A549 (cell line): ENCODE data around the gene XPNPEP1. TPM values are rescaled to one million over a fixed set of nuclear protein-coding genes. Genes with fewer than 3 reads are reported as not detected.

ENCODE experiments used
- ATAC-seq, 2 experiments: fragments of 200-7000 bp in 1 of 2; fragments of >200 bp in 1 of 2; cut with Nextera tagmentation in 1 of 2; cut with Tn5 transposase in 1 of 2; 3 replicates each; pipeline versions ENCODE4 v1.8.0 to v1.9.1; 2018 to 2020; ENCODE audit warnings: mild to moderate bottlenecking in 1 of 2, moderate library complexity in 1 of 2
- CTCF ChIA-PET: fragments of 300-600 bp; sonication (Branson Sonifier 250); formaldehyde crosslinking; extraction: SDS; loops from one replicate; lab custom pipeline; 2021; ENCODE audit warnings: antibody characterized with exemption, inconsistent platforms; lab: Yijun Ruan, JAX
- POLR2A ChIA-PET: fragments of 350-600 bp; formaldehyde crosslinking; extraction: SDS; loops from one replicate; lab custom pipeline; 2021; ENCODE audit warnings: antibody characterized with exemption, inconsistent platforms; lab: Yijun Ruan, JAX
- DNase-seq, 2 experiments: peaks; one replicate each; pipeline versions ENCODE4 v3.0.0 to v3.0.0-alpha.2; 2011 to 2016; ENCODE audit warnings: low read depth in 1 of 2, low spot score in 1 of 2
- FAIRE-seq: peaks from 2 replicates; lab custom pipeline; 2011; peaks lifted over from hg19 to GRCh38; lab: Jason Lieb, UNC
- H3K27ac ChIP-seq, 2 experiments: fragments of >200 bp; sonication (Bioruptor Twin); formaldehyde crosslinking; 3 replicates each; pipeline ENCODE4 v1.5.1; 2016 to 2017
- H3K4me1 ChIP-seq: fragments of >200 bp; sonication (Bioruptor Twin); formaldehyde crosslinking; 3 replicates; pipeline ENCODE4 v1.6.1; 2016
- H3K4me2 ChIP-seq: fragments of >200 bp; sonication (Bioruptor Twin); formaldehyde crosslinking; 3 replicates; pipeline ENCODE4 v1.6.1; 2016
- H3K4me3 ChIP-seq: fragments of >200 bp; sonication (Bioruptor Twin); formaldehyde crosslinking; 3 replicates; pipeline ENCODE4 v1.5.1; 2016
- H3K9me3 ChIP-seq: fragments of >200 bp; sonication (Bioruptor Twin); formaldehyde crosslinking; 3 replicates; pipeline ENCODE4 v1.6.1; 2016
- CBX8 ChIP-seq: fragments of 200-600 bp; sonication (generic); IDR thresholded peaks from 2 replicates; pipeline ENCODE4 v1.6.1; 2016
- CHD2 ChIP-seq: fragments of 150-350 bp; IDR thresholded peaks from 2 replicates; pipeline ENCODE4 v1.6.1; 2014; ENCODE audit warnings: low read length; ENCODE audit not compliant: partially characterized antibody
- EHMT2 ChIP-seq: fragments of 200-600 bp; sonication (generic); IDR thresholded peaks from 2 replicates; pipeline ENCODE4 v1.6.1; 2016; ENCODE audit warnings: antibody characterized with exemption, low read depth, mild to moderate bottlenecking, moderate library complexity
- FOSL2 ChIP-seq, 2 experiments: fragments of 450-650 bp in 1 of 2; fragments of >200 bp in 1 of 2; sonication (Bioruptor Twin) in 1 of 2; formaldehyde crosslinking; IDR thresholded peaks; 2 replicates each; pipeline versions ENCODE4 v1.5.0 to v1.6.1; 2016 to 2020; ENCODE audit warnings: mild to moderate bottlenecking in 1 of 2, moderate library complexity in 1 of 2
- FOXS1 ChIP-seq: fragments of 250-450 bp; sonication (Bioruptor Pico); IDR thresholded peaks from 2 replicates; pipeline ENCODE4 v1.5.0; 2020; ENCODE audit warnings: mild to moderate bottlenecking, moderate library complexity
- KDM1A ChIP-seq: fragments of 200-600 bp; sonication (generic); IDR thresholded peaks from 2 replicates; pipeline ENCODE4 v1.6.1; 2016; ENCODE audit warnings: low read depth, mild to moderate bottlenecking
- NR3C1 ChIP-seq: fragments of >200 bp; sonication (Bioruptor Twin); formaldehyde crosslinking; IDR thresholded peaks from 3 replicates; pipeline ENCODE4 v1.6.1; 2017
- PHF8 ChIP-seq: fragments of 200-600 bp; sonication (generic); IDR thresholded peaks from 2 replicates; pipeline ENCODE4 v1.6.1; 2016; ENCODE audit warnings: low read depth, mild to moderate bottlenecking, antibody characterized with exemption, moderate library complexity, borderline replicate concordance
- POLR2A ChIP-seq: IDR thresholded peaks from 2 replicates; pipeline ENCODE4 v1.6.1; 2012; ENCODE audit warnings: mild to moderate bottlenecking, low read length
- RAD21 ChIP-seq, 2 experiments: fragments of >200 bp in 1 of 2; sonication (Bioruptor Twin) in 1 of 2; formaldehyde crosslinking in 1 of 2; IDR thresholded peaks in 1 of 2; conservative IDR thresholded peaks in 1 of 2; 2 replicates in 1 of 2; 3 replicates in 1 of 2; pipeline ENCODE4 v1.6.1; 2012 to 2018; ENCODE audit warnings: inconsistent platforms in 1 of 2
- RFX5 ChIP-seq: fragments of 450-650 bp; IDR thresholded peaks from 2 replicates; pipeline ENCODE4 v1.7.1; 2014; ENCODE audit warnings: antibody characterized with exemption, mild to moderate bottlenecking, moderate library complexity
- TP53 ChIP-seq: fragments of 250-450 bp; sonication (Bioruptor Pico); IDR thresholded peaks from 2 replicates; pipeline ENCODE4 v1.5.0; 2021; ENCODE audit warnings: mild to moderate bottlenecking, moderate library complexity
- ZC3H11A ChIP-seq: fragments of 450-650 bp; IDR thresholded peaks from 2 replicates; pipeline ENCODE4 v1.6.1; 2014; ENCODE audit warnings: antibody characterized with exemption, mild to moderate bottlenecking
- ZFP36 ChIP-seq: fragments of 450-650 bp; IDR thresholded peaks from 2 replicates; pipeline ENCODE4 v1.6.1; 2014; ENCODE audit warnings: borderline replicate concordance; ENCODE audit not compliant: partially characterized antibody
- WGBS: methylation state at CpG from one replicate; pipeline ENCODE4 v1.1.6; 2017; ENCODE audit errors: missing lambda C conversion rate; 5-methylcytosine and 5-hydroxymethylcytosine counted together
- polyA minus RNA-seq: library from RNA; depleted of rRNA, polyadenylated mRNA; stranded (reverse); fragments of >200 nt; gene quantifications from 2 replicates; pipeline ENCODE4 v1.2.3, GENCODE V29; 2011; rRNA and poly(A)+ RNA removed
- polyA plus RNA-seq, 4 experiments: library from polyadenylated mRNA; depleted of rRNA in 3 of 4; stranded (reverse); fragments of >200 nt; fragmentation: RNase III in 1 of 4; extraction: RNeasy Plus Mini Kit Qiagen cat#74134 plus additional on column Dnase treatment in 1 of 4; gene quantifications; 2 replicates in 3 of 4; 3 replicates in 1 of 4; pipeline ENCODE4 v1.2.3, GENCODE V29; 2011 to 2017
- TF ChIP-seq, protein P1 (sequence below): fragments of >200 bp; sonication (Bioruptor Twin); formaldehyde crosslinking; IDR thresholded peaks from 3 replicates; pipeline ENCODE4 v1.6.1; 2016
- TF ChIP-seq, protein P2 (sequence below): IDR thresholded peaks from 2 replicates; pipeline ENCODE4 v1.6.1; 2012
- TF ChIP-seq, protein P3 (sequence below): fragments of 250-450 bp; sonication (Bioruptor Pico); IDR thresholded peaks from 2 replicates; pipeline ENCODE4 v1.5.0; 2020; ENCODE audit warnings: low read depth, mild to moderate bottlenecking, moderate library complexity
- TF ChIP-seq, protein P4 (sequence below): IDR thresholded peaks from 2 replicates; pipeline ENCODE4 v1.6.1; 2012
- TF ChIP-seq, protein P5 (sequence below): fragments of 200-600 bp; sonication (generic); IDR thresholded peaks from 2 replicates; pipeline ENCODE4 v1.6.1; 2016; ENCODE audit warnings: antibody characterized with exemption, mild to moderate bottlenecking, moderate library complexity

Gene XPNPEP1
- 53.9 and 107 TPM in 2 replicates for polyA plus RNA-seq (2011; rRNA removed)
- polyA plus RNA-seq (2012; cell fraction: cytosol; rRNA removed) = 140 and 153 TPM in 2 replicates
- polyA plus RNA-seq (2012; cell fraction: nucleus; rRNA removed) = 122 and 185 TPM in 2 replicates
- polyA plus RNA-seq (2017; fragmentation: RNase III; extraction: RNeasy Plus Mini Kit Qiagen cat#74134 plus additional on column Dnase treatment) = 30.6 to 32.7 TPM (median 32.5 TPM) in 3 replicates
- polyA minus RNA-seq = 229 and 246 TPM in 2 replicates

DNA sequence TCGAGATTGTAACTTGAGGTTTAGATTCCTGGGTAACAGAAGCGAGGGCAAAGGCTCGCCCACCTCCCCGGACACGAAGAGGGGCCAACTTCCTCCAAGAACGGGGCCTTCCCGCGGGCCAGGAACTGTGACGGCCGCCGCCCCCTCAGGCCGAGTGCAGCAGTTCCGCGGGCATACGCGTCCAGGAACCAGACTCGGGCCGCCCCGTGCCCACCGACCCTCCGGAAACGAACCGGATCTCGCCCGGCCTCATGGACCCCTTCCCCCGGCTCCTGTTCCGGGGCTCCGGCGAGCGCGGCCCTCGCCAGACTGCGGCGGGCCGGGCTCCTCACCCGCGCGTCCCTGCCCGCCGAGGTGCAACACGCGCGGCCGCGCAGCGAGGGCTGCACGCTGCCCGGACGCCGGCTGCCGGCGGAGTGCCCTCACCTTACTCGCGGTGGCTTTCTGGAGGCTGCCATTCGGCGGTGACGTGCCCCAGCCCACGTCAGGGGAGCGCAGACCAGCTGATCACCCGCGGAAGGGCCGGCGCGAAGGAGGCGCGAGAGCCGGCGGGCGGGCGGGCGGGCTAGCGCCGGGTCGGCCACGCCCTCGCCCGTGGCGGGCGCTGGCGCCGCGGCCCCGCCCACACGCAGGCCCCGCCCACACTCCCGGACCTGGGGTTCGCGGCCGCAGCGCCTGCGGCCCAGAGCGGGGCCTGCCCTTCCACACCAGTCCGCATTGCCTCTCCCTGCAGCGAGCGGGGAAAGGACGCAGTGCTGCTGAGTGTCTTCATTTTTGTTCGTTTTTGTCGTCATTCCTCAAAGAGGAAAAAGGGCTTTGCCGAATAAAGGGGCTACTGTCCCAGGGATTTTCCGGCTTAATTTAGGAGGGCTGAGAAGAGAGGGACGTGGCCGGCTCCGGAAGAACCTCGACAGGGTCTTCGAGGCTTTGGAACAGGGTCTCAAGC lies at the start of gene XPNPEP1:
Gene XPNPEP1, minus strand, starts transcription at position 536 of the 946 bp plus-strand sequence. Its CDS starts 78 bp downstream, at position 458.
- ChIA-PET POLR2A (interaction anchor here (0.5 to 1.4 kb wide), 3 partner anchors 11 to 16 kb away, joined by 3 to 5 read pairs (median 3); no protein-coding TSS in a partner anchor), CTCF (no interaction called here)
- Histone ChIP-seq H3K27ac (peak within 1 kb of the TSS; percentile 81 to 95), H3K4me3 (peak within 1 kb of the TSS; percentile 94), H3K9me3 (no peaks in the 10 kb centered on the region)
- FAIRE-seq = no peak
- peak; percentile 97 for ATAC-seq
- peak; percentile 69 to 81 for DNase-seq
- TF ChIP-seq, protein P1, sequence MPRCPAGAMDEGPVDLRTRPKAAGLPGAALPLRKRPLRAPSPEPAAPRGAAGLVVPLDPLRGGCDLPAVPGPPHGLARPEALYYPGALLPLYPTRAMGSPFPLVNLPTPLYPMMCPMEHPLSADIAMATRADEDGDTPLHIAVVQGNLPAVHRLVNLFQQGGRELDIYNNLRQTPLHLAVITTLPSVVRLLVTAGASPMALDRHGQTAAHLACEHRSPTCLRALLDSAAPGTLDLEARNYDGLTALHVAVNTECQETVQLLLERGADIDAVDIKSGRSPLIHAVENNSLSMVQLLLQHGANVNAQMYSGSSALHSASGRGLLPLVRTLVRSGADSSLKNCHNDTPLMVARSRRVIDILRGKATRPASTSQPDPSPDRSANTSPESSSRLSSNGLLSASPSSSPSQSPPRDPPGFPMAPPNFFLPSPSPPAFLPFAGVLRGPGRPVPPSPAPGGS = 0 out of 3 replicates have a peak, but pooled peaks have one; percentile 44
- TF ChIP-seq CBX8 = no peak
- peak; percentile 76 for TF ChIP-seq POLR2A
- TF ChIP-seq, protein P2, sequence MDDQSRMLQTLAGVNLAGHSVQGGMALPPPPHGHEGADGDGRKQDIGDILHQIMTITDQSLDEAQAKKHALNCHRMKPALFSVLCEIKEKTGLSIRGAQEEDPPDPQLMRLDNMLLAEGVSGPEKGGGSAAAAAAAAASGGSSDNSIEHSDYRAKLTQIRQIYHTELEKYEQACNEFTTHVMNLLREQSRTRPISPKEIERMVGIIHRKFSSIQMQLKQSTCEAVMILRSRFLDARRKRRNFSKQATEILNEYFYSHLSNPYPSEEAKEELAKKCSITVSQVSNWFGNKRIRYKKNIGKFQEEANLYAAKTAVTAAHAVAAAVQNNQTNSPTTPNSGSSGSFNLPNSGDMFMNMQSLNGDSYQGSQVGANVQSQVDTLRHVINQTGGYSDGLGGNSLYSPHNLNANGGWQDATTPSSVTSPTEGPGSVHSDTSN = peak; percentile 51; the same call in 1 of the 2 replicates
- no peak for TF ChIP-seq NR3C1
- no peak for TF ChIP-seq ZFP36
- 0 out of 2 replicates have a peak, but pooled peaks have one; percentile 38 for TF ChIP-seq TP53 (CRISPR knock-in tag)
- TF ChIP-seq FOSL2 (IDR thresholded peaks at IDR 0.05) = no peak
- no peak for TF ChIP-seq FOSL2 (CRISPR knock-in tag; IDR thresholded peaks at IDR 0.05)
- TF ChIP-seq, protein P3, sequence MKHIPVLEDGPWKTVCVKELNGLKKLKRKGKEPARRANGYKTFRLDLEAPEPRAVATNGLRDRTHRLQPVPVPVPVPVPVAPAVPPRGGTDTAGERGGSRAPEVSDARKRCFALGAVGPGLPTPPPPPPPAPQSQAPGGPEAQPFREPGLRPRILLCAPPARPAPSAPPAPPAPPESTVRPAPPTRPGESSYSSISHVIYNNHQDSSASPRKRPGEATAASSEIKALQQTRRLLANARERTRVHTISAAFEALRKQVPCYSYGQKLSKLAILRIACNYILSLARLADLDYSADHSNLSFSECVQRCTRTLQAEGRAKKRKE = no peak
- peak; percentile 83 for TF ChIP-seq PHF8
- no peak for TF ChIP-seq KDM1A
- TF ChIP-seq RFX5 = no peak
- TF ChIP-seq, protein P4, sequence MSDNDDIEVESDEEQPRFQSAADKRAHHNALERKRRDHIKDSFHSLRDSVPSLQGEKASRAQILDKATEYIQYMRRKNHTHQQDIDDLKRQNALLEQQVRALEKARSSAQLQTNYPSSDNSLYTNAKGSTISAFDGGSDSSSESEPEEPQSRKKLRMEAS = peak; percentile 70
- TF ChIP-seq, protein P5, sequence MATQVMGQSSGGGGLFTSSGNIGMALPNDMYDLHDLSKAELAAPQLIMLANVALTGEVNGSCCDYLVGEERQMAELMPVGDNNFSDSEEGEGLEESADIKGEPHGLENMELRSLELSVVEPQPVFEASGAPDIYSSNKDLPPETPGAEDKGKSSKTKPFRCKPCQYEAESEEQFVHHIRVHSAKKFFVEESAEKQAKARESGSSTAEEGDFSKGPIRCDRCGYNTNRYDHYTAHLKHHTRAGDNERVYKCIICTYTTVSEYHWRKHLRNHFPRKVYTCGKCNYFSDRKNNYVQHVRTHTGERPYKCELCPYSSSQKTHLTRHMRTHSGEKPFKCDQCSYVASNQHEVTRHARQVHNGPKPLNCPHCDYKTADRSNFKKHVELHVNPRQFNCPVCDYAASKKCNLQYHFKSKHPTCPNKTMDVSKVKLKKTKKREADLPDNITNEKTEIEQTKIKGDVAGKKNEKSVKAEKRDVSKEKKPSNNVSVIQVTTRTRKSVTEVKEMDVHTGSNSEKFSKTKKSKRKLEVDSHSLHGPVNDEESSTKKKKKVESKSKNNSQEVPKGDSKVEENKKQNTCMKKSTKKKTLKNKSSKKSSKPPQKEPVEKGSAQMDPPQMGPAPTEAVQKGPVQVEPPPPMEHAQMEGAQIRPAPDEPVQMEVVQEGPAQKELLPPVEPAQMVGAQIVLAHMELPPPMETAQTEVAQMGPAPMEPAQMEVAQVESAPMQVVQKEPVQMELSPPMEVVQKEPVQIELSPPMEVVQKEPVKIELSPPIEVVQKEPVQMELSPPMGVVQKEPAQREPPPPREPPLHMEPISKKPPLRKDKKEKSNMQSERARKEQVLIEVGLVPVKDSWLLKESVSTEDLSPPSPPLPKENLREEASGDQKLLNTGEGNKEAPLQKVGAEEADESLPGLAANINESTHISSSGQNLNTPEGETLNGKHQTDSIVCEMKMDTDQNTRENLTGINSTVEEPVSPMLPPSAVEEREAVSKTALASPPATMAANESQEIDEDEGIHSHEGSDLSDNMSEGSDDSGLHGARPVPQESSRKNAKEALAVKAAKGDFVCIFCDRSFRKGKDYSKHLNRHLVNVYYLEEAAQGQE = no peak
- TF ChIP-seq, all 56 proteins: peak for 6
- Histone ChIP-seq H3K4me1 (peaks cover 12% of the 10 kb centered on the region; the same call in 2 of the 3 replicates), H3K4me2 (peak within 1 kb of the TSS; percentile 93)
- 7% methylated on average over 37 of the region's 105 CpGs for WGBS

DNA sequence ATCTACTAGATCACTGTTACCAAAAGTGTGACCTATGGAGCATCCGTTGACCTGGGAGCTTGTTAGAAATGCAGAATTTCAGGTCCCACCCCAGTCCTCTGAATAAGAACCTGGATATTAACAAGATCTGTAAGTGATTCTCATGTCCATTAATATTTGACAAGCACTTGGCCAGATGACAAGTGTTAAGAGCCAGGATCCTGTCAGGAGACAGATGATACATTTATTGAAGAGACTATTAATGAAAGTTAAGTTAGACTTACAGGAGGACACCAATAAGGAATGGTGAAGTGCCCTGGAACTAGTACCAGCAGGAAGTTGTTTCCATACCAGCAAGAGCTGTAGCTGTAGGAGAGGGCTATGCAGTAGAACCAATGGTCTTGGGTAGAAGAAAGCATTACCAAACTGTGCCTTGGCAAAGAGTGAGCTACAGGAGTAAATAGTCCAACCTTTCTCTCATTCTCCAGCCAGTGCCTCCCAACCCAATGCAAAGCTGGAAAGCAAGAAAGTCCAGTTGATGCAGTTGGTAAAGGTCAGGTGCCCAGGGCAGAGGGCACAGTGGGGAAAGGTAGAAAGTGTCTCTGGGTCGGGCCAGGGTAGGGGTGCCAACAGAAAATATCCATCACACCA lies 49.2 kb upstream of the XPNPEP1 start:
- TF ChIP-seq EHMT2 = no peak
- no peak for TF ChIP-seq CHD2
- TF ChIP-seq POLR2A = no peak
- TF ChIP-seq, protein P5 = no peak
- TF ChIP-seq, protein P1 = no peak
- TF ChIP-seq RAD21 (conservative IDR thresholded peaks at IDR 0.05 in 1 of 2, IDR thresholded peaks at IDR 0.05 in 1 of 2) = no peak
- no peak for TF ChIP-seq ZC3H11A
- TF ChIP-seq FOXS1 = no peak
- ChIA-PET CTCF (interaction anchor here (0.8 to 2.4 kb wide), 3 partner anchors 15 to 165 kb away, joined by 3 to 7 read pairs (median 5); no protein-coding TSS in a partner anchor), POLR2A (no interaction called here)
- Histone ChIP-seq H3K9me3 (no peaks in the 10 kb centered on the region), H3K4me2 (peak overlapping the region; percentile 43), H3K27ac (no peak overlapping the region), H3K4me1 (peaks cover 51% of the 10 kb centered on the region), H3K4me3 (no peak overlapping the region)
- no peak for FAIRE-seq
- DNase-seq = no peak
- 50% methylated on average over 2 of the region's 2 CpGs for WGBS
- peak in 1 of 2 experiments; percentile 8; a peak in 1 of 6 replicates for ATAC-seq
